T follicular helper cell (primary cell): ENCODE results near the gene GRWD1.

Experiments used
- DNase-seq: peaks from one replicate; pipeline ENCODE4 v3.0.0-alpha.2; 2020; ENCODE audit warnings: low read depth

GRWD1 gene

DNA sequence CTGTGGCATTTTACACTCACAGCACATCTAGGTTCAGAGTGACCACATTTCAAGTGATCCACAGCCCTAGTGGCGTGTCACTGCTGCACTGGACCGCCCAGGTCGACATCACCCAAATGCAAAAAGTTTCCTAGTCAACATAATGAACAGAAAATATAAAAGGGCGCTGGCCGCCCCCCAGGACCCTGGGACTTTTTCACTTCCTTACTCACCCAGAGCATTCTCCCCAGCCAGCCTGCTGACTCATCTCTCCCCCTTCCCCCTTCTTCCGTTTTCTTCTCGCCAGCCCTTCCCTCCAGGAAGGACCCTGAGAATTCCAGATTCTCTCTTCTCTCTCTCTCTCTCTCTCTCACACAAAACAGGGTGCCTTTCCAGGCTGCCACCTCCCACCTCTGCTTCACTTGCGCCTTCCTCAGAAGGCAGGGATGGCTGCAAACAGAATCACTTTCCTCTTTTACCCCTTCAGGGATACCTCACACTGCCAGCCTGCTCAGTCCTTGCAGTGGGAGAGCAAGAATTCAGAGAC is 21.0 kb upstream of the GRWD1 start:
- DNase-seq: no peak

DNA sequence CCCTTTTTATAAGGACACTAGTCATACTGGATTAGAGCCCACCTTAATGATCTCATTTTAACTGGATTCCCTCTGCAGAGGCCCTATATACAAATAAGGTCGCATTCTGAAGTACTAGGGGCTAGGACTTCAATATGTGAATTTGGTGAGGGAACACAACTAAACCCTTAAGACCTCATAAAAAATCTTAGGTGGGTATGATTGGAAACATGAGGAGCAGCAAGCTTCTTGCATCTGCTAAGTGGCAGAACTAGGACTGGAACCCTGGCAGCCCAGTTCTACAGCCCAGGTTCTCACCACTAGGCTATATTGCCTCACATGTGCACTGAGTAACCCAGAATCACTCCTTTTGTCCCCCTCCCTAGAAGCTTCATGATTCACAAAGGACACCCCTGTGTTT is 17.1 kb upstream of the GRWD1 start:
- DNase-seq: no peak

DNA sequence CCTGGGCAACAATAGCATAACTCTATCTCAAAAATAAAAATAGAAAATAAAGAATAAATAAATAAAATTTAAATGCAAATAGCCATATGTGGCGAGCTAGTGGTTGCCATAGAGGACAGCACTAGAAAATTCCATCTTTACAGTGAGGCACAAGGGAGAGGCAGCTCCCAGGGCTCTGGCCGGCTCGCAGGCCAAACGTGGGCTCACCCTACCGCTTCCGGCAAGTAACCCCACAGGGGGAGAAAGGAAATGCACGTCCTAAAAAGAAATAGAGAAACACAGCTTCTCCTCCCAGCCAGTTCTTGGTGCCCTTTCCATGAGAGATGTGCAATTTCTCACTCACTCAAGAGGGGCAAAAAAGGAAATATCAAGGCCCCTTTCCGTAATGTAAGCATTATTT is 12.4 kb upstream of the GRWD1 start:
- DNase-seq: no peak

DNA sequence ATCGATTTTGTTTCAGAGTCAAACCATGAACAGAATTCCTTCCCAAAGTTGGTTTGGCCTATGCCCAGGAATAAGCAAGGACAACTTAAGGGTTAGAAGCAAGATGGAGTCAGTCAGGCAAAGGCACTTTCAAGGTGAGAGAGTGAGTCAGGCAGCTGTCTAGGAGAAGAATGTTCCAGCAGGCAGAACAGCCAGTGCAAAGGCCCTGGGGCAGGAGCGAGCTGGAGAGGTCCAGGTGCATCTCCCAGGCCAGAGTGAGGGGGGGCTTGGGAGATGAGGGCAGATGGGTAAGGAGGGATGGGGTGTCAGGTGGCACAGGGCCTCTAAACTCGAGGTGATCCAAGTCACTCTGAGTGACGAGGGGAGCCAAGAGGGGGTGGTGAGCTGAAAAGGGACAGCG is 9.2 kb upstream of the GRWD1 start:
- DNase-seq: no peak

DNA sequence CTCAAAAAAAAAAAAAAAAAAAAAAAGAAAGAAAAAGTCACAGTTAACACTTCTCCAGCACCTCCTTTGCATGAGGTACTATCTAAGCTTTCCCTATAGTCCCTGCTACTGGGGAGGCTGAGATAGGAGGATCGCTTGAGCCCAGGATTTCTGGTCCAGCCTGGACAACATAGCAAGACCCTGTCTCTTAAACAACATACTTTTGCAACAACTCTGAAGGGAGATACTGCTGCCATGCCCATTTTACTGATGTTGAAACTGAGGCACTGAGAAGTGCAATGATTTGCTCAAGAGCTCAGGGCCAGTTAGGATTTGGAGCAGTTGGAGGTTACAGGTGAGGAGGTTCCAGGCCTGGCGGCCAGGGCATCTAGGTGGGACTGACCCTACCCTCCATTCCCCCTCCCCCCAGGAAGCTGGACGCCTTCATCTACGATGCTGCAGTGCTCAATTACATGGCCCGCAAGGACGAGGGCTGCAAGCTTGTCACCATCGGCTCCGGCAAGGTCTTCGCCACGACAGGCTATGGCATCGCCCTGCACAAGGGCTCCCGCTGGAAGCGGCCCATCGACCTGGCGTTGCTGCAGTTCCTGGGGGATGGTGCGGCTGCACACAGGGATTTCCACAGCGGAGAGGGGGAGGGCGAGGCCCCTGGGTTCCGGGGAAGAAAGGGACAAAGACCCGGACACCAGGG is 4.3 kb upstream of the GRWD1 start:
- no peak for DNase-seq

DNA sequence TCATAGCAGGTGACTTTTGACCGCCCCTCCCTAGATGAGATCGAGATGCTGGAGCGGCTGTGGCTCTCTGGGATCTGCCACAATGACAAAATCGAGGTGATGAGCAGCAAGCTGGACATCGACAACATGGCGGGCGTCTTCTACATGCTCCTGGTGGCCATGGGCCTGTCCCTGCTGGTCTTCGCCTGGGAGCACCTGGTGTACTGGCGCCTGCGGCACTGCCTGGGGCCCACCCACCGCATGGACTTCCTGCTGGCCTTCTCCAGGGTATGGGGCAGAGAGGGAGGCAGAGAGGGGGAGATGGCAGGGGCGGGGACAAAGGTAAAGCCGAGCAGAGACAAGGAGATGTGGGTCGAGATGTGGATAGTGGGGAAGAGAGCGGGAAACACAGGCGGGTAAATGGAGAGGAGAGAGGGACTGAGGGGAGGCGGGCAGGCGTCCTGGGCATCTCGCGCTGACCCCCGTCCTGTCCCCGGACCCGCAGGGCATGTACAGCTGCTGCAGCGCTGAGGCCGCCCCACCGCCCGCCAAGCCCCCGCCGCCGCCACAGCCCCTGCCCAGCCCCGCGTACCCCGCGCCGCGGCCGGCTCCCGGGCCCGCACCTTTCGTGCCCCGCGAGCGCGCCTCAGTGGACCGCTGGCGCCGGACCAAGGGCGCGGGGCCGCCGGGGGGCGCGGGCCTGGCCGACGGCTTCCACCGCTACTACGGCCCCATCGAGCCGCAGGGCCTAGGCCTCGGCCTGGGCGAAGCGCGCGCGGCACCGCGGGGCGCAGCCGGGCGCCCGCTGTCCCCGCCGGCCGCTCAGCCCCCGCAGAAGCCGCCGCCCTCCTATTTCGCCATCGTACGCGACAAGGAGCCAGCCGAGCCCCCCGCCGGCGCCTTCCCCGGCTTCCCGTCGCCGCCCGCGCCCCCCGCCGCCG is 3.4 kb upstream of the GRWD1 start:
- DNase-seq: no peak

DNA sequence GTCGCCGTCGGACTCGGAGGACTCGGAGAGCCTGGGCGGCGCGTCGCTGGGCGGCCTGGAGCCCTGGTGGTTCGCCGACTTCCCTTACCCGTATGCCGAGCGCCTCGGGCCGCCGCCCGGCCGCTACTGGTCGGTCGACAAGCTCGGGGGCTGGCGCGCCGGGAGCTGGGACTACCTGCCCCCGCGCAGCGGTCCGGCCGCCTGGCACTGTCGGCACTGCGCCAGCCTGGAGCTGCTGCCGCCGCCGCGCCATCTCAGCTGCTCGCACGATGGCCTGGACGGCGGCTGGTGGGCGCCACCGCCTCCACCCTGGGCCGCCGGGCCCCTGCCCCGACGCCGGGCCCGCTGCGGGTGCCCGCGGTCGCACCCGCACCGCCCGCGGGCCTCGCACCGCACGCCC is 2.5 kb upstream of the GRWD1 start:
- DNase-seq: no peak

DNA sequence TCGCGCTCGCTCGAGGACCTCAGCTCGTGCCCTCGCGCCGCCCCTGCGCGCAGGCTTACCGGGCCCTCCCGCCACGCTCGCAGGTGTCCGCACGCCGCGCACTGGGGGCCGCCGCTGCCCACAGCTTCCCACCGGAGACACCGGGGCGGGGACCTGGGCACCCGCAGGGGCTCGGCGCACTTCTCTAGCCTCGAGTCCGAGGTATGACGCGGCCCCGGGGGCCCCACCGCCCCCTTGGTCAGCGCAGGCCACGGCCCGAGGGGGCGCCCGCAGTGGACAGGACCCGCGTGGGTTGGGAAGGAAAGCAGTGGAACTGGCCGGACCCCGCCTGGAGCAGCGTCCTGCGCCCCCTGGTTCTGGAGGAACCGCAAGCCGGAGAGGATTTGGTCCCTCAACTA is 2.1 kb upstream of the GRWD1 start:
- DNase-seq: no peak

DNA sequence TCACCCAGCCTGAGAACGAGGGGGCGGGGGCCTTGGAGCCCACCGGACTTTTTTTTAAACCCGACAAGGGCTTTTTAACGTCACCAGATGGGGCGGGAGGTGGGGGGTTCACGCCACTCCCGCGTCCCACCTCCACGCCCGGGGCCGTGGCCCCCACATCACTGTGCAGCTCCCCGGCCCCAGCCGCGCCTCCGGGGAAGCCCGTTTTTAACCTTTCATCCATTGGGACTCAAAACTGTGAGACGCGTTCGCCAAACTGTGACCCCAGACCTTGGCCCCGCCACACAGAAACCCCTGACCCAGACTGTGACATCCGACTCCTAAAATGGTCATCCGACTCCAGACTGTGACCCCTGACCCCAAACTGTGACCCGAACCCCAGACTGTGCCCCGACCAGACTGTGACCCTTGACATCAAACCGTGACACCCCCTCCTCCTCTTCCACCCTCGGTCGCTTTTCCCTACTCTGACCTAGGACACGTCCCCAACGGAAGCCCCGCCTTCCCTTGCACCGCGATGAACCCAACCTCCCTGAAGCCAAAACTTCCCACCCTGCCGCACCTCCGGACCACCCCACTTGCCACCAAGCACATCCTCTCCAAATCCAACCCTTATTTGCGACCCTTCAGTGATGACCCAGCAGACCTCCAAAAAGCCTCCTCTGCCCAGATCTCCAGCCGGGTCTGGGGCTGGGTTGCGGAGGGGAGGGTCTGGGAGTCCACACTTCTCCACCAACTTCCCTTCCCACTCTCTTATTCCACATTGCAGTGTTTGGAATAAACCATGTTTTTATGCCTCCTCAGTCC is 1.5 kb upstream of the GRWD1 start:
- no peak for DNase-seq

DNA sequence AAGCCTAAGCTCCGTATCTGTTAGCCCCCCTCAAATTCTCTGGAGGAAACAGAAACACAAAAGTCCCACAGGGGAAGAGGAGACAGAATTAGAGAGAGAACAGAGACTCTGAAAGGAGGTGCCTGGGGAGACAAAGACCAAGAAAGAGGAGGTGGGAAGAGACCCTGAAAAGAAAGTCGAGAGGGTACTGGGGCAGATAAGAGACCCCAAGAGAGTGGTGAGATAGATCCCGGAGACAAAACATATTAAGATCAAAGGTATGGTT is 915 bp upstream of the GRWD1 start:
- DNase-seq: no peak

DNA sequence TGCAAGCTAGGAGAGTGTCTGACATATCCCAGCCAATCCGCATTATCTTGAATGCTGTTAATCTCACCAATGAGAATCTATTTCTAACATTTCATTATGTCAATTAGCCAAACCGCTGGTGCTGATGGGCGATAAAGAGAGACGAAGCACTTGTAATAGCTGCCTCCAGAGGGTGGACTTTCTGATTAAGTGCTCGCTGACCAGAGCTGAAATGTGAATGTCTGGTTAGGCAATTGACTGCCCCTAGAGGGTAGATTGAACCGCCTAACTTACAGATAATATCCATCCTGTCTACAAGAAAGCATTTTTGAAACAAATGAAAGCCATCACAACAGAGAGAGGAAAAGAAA is 552 bp upstream of the GRWD1 start:
- no peak for DNase-seq

DNA sequence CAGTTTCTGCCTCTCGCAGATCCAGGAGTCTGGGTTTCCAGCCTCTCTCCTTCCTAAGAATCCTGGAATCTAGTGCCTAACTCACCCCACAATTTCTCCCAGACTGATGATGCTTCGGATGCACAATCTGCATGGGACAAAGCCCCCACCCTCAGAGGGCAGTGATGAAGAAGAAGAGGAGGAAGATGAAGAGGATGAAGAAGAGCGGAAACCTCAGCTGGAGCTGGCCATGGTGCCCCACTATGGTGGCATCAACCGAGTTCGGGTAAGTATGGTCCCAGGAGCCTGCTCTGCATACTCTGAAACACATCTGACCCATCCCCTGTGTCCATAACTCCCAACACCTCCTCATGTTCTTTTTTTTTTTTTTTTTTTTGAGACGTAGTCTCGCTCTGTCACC is 796 bp downstream of the GRWD1 start:
- DNase-seq: no peak

DNA sequence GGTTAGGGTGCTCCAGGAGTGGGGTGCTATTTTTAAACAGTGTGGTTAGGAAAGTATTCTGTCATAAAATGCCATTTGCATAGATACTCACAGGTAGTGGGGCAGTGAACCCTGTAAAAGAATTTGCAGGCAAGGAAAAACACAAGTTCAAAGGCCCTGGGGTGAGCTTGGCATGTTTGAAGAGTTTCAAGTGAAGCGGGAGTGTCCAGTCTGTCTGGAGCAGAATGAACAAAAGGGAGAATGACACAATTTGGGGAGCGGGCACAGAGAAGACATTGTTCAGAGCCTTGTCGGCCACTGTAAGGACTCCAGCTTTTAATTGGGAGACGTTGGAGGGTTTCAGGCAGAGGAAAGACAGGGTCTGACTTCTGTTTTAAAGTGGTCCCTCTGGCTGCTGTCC is 2.8 kb downstream of the GRWD1 start:
- DNase-seq: no peak

DNA sequence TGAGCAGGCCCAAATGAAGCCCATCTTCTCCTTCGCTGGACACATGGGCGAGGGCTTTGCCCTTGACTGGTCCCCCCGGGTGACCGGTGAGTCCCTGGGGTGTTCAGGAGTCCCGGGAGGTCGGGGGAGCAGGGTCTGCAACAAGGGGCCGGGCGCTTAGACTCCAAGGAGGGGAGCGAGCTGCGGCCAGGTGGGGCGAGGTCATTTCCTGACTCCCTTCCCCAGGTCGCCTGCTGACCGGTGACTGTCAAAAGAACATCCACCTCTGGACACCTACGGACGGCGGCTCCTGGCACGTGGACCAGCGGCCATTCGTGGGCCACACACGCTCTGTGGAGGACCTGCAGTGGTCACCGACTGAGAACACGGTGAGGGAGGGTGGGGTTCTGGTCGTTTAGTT is 4.7 kb downstream of the GRWD1 start:
- DNase-seq: no peak

DNA sequence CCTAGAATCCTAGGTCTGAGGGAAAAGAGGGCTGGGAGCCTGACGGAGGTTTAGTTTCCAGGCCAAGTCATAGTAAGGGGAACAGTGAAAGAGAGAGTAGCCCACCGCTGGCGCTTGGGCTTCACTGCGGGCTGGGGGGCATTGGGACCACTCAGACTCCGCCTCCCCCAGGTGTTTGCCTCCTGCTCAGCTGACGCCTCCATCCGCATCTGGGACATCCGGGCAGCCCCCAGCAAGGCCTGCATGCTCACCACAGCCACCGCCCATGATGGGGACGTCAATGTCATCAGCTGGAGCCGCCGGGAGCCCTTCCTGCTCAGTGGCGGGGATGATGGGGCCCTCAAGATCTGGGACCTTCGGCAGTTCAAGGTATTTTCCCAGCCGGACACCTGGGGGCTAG is 5.1 kb downstream of the GRWD1 start:
- no peak for DNase-seq

DNA sequence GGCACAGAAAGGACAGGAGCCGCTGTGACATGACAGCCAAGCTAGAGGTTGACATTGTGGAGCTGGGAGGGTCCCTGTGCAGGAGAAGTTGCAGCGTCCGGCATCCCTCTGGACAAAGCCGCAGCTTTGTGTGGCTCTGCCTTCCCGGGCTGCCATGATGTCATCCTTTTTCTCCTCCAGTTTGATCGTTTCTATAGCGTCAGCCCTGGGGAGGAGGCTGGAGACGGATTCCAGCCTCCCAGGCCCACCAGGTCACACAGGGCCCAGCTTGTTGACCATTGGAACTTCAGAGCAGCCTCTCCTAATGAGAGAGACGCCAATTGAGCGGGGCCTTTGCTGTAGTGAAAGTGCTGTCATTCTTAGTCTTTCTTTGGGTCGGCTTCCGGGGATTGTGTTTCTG is 5.8 kb downstream of the GRWD1 start:
- DNase-seq: no peak

DNA sequence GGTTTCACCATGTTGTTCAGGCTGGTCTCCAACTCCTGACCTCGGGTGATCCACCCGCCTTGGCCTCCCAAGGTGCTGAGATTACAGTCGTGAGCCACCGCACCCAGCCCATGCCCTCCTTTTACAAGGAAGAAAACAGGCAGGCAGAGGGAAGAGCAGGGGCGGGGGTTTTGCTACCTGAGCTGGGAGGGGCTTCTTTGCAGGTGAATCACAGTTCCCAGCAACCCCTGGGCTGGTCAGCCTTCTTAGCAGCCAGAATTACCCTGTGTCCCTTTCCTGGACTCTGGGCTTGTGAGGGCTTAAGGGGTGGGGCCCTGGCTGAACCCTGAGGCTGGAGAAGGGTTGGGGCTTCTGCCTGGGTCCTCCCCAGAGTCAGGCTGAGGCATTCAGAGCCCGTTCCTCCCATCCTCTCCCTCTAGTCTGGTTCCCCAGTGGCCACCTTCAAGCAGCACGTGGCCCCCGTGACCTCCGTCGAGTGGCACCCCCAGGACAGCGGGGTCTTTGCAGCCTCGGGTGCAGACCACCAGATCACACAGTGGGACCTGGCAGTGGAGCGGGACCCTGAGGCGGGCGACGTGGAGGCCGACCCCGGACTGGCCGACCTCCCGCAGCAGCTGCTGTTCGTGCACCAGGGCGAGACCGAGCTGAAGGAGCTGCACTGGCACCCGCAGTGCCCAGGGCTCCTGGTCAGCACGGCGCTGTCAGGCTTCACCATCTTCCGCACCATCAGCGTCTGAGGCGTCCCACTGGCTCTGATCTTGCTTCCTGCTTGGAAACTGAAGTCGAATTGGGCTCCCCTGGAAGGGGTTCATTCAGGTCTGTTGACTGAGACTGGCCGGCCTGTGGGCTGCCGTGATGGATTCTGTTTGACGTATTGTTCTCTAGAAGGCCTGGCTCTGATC is 6.8 kb downstream of the GRWD1 start:
- DNase-seq: no peak

DNA sequence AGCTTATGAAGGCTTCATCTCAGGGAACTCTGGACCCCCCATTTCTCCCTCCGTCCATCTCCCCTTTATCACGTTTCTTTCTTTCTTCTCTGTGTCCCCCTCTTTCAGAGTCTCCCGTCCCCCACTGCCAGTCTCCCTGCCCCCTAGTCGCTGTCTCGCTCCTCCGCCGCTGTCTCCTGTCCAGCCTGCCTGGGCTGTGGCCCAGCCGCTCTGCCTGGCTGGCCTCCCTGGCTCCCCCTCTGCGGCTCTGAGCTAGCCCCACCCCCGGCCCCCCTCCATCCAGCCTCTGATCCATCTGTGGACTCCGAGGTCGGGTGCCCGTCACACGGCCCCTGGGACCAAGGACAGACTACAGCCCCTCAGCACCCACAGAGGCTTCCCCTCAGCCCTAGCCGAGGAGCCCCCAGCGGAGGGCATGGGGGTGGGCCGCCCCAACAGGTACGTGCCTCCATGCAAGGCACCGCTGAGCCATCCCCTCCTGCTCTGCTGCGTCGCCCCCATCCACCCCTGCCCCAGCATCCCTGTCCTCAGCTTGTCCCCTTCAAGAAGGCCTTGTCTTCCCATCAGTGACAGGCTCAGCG is 8.5 kb downstream of the GRWD1 start:
- DNase-seq: no peak

DNA sequence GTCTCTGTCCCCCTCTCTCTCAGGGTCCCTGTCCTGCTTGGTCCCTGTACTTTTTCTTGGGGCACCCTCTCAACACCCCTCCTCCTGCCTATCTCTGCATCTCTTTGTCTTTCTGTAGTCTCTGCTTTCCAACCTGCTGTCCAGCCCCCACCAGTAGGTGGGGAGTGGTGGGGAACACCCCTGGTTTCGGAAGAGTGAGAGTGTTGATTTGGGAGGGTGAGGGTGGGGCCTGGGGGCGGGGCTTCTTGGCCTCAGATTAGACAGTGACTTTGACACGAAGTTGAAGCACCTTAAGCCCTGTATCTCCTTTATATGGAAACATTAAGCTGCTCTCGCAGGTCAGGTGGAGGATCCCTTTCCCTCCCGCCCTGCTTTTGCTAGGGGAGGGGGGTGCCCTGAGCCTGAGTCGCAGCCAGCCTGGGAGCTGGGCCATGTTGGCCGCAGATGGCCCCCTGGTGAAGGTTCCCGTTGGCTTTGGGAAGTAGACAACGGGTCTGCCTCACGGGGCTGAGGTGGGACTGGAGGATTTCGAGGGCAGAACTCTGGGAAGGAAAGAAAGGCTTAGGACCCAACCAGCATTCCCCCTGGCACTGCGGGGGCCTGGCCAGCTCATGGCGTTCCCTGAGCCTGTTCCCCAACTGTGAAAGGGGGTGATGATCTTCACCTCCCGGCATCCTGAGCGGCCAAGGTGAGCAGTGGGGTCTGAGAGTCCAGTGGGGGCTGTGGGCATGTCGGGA is 9.6 kb downstream of the GRWD1 start, which contains the start of gene KCNJ14:
Gene KCNJ14 (plus strand): TSS at position 404 of the 737 bp plus-strand sequence. CDS start 6,151 bp downstream, outside the sequence.
- DNase-seq: no peak

DNA sequence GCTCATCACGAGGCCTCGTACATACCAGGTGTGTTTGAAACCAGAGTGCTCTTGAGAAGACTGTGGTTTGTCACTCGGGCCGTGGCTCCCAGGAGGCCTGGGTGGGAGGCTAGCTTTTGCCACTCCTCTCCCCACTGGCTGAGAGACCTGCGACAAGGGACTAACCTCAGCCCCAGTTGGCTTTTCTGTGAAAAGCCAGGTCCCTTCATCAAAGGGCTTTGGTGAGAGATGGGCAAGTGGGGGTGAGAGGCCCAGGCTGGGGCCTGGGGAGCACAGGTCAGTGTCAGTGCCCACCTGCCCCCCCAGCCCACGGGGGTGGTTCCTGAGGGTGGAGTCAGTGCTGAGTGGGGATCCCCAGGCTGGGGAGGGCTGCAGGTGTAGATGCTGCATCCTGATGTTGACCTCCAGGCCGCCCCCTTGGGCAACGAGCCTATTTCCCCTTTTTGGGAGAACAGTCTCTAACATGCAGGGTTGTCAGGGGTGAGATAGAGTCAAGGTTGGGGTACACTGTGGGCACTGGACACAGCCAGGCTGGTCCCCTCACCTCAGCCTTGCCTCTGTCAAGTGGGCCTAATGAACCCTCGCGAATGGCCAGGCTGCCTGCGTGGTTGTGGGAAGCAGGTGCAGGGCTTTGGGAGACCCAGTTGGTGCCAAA is 10.3 kb downstream of the GRWD1 start:
- DNase-seq: no peak
